Measurements from ENCODE around the gene ZNF507.
A peak's percentile ranks its signal among the peaks of the same experiment; 100 is the strongest.

Gene ZNF507

GRCh38 chr19:32343550-32344262 is 1.7 kb upstream of the ZNF507 start:
- H3K9ac ChIP-seq (ENCODE audit: low read depth, low read length) = no peak overlapping the region
- H3K36me3 ChIP-seq (ENCODE audit: control insufficient read depth, insufficient read depth, low read length) = no peaks in the 10 kb centered on the region
- H3K4me1 ChIP-seq (ENCODE audit: control insufficient read depth, insufficient read depth, low read length) = no peaks in the 10 kb centered on the region
- H3K27me3 ChIP-seq (ENCODE audit: control insufficient read depth, insufficient read depth, low read length) = no peaks in the 10 kb centered on the region
- H3K4me3 ChIP-seq (ENCODE audit: low read depth, low read length) = no peak overlapping the region
- no peaks in the 10 kb centered on the region for H3K9me3 ChIP-seq (ENCODE audit: control insufficient read depth, insufficient read depth, low read length)

- Histone ChIP-seq H3K36me3 (ENCODE audit: control insufficient read depth, insufficient read depth, low read length) (no peaks in the 10 kb centered on the region), H3K4me3 (ENCODE audit: low read depth, low read length) (peak overlapping the region; percentile 58), H3K9me3 (ENCODE audit: control insufficient read depth, insufficient read depth, low read length) (no peaks in the 10 kb centered on the region), H3K4me1 (ENCODE audit: control insufficient read depth, insufficient read depth, low read length) (no peaks in the 10 kb centered on the region), H3K9ac (ENCODE audit: low read depth, low read length) (no peak overlapping the region), H3K27me3 (ENCODE audit: control insufficient read depth, insufficient read depth, low read length) (no peaks in the 10 kb centered on the region)
These were observed 1.5 kb downstream of the ZNF507 start for GRCh38 chr19:32346901-32347300.

- no peaks in the 10 kb centered on the region for H3K4me1 ChIP-seq (ENCODE audit: control insufficient read depth, insufficient read depth, low read length)
These were observed 2.2 kb downstream of the ZNF507 start for GRCh38 chr19:32347573-32347972.

GRCh38 chr19:32349051-32349450 is 3.6 kb downstream of the ZNF507 start:
- no peaks in the 10 kb centered on the region for H3K4me1 ChIP-seq (ENCODE audit: control insufficient read depth, insufficient read depth, low read length)
- H3K27me3 ChIP-seq (ENCODE audit: control insufficient read depth, insufficient read depth, low read length) = no peaks in the 10 kb centered on the region
- H3K36me3 ChIP-seq (ENCODE audit: control insufficient read depth, insufficient read depth, low read length) = peaks cover 12% of the 10 kb centered on the region

More at GRCh38 chr19:32347573-32347972, 2.2 kb downstream of the ZNF507 start:
- Histone ChIP-seq H3K36me3 (ENCODE audit: control insufficient read depth, insufficient read depth, low read length) (no peaks in the 10 kb centered on the region), H3K4me3 (ENCODE audit: low read depth, low read length) (no peak overlapping the region), H3K9me3 (ENCODE audit: control insufficient read depth, insufficient read depth, low read length) (no peaks in the 10 kb centered on the region), H3K27me3 (ENCODE audit: control insufficient read depth, insufficient read depth, low read length) (no peaks in the 10 kb centered on the region), H3K9ac (ENCODE audit: low read depth, low read length) (no peak overlapping the region)

GRCh38 chr19:32349724-32350470 is 4.5 kb downstream of the ZNF507 start:
- no peak overlapping the region for H3K9ac ChIP-seq (ENCODE audit: low read depth, low read length)
- H3K4me3 ChIP-seq (ENCODE audit: low read depth, low read length) = no peak overlapping the region
- H3K27me3 ChIP-seq (ENCODE audit: control insufficient read depth, insufficient read depth, low read length) = no peaks in the 10 kb centered on the region
- peaks cover 19% of the 10 kb centered on the region for H3K36me3 ChIP-seq (ENCODE audit: control insufficient read depth, insufficient read depth, low read length)
- H3K9me3 ChIP-seq (ENCODE audit: control insufficient read depth, insufficient read depth, low read length) = no peaks in the 10 kb centered on the region
- H3K4me1 ChIP-seq (ENCODE audit: control insufficient read depth, insufficient read depth, low read length) = no peaks in the 10 kb centered on the region

More at GRCh38 chr19:32349051-32349450, 3.6 kb downstream of the ZNF507 start:
- H3K9ac ChIP-seq (ENCODE audit: low read depth, low read length) = no peak overlapping the region
- no peaks in the 10 kb centered on the region for H3K9me3 ChIP-seq (ENCODE audit: control insufficient read depth, insufficient read depth, low read length)
- H3K4me3 ChIP-seq (ENCODE audit: low read depth, low read length) = no peak overlapping the region

GRCh38 chr19:32350471-32350865 is 5.1 kb downstream of the ZNF507 start:
- Histone ChIP-seq H3K36me3 (ENCODE audit: control insufficient read depth, insufficient read depth, low read length) (peaks cover 20% of the 10 kb centered on the region), H3K9ac (ENCODE audit: low read depth, low read length) (no peak overlapping the region), H3K4me3 (ENCODE audit: low read depth, low read length) (no peak overlapping the region), H3K9me3 (ENCODE audit: control insufficient read depth, insufficient read depth, low read length) (no peaks in the 10 kb centered on the region), H3K4me1 (ENCODE audit: control insufficient read depth, insufficient read depth, low read length) (no peaks in the 10 kb centered on the region), H3K27me3 (ENCODE audit: control insufficient read depth, insufficient read depth, low read length) (no peaks in the 10 kb centered on the region)

- Histone ChIP-seq H3K27me3 (ENCODE audit: control insufficient read depth, insufficient read depth, low read length) (no peaks in the 10 kb centered on the region), H3K36me3 (ENCODE audit: control insufficient read depth, insufficient read depth, low read length) (peaks cover 20% of the 10 kb centered on the region), H3K4me3 (ENCODE audit: low read depth, low read length) (no peak overlapping the region), H3K9ac (ENCODE audit: low read depth, low read length) (no peak overlapping the region), H3K9me3 (ENCODE audit: control insufficient read depth, insufficient read depth, low read length) (no peaks in the 10 kb centered on the region), H3K4me1 (ENCODE audit: control insufficient read depth, insufficient read depth, low read length) (no peaks in the 10 kb centered on the region)
These were observed 5.6 kb downstream of the ZNF507 start for GRCh38 chr19:32350987-32351348.

- H3K9me3 ChIP-seq (ENCODE audit: control insufficient read depth, insufficient read depth, low read length) = no peaks in the 10 kb centered on the region
- H3K4me3 ChIP-seq (ENCODE audit: low read depth, low read length) = no peak overlapping the region
- H3K27me3 ChIP-seq (ENCODE audit: control insufficient read depth, insufficient read depth, low read length) = no peaks in the 10 kb centered on the region
- H3K4me1 ChIP-seq (ENCODE audit: control insufficient read depth, insufficient read depth, low read length) = no peaks in the 10 kb centered on the region
- H3K9ac ChIP-seq (ENCODE audit: low read depth, low read length) = no peak overlapping the region
- peaks cover 26% of the 10 kb centered on the region for H3K36me3 ChIP-seq (ENCODE audit: control insufficient read depth, insufficient read depth, low read length)
These were observed 6.8 kb downstream of the ZNF507 start for GRCh38 chr19:32352241-32352630.

- Histone ChIP-seq H3K9me3 (ENCODE audit: control insufficient read depth, insufficient read depth, low read length) (no peaks in the 10 kb centered on the region), H3K4me1 (ENCODE audit: control insufficient read depth, insufficient read depth, low read length) (no peaks in the 10 kb centered on the region), H3K27me3 (ENCODE audit: control insufficient read depth, insufficient read depth, low read length) (no peaks in the 10 kb centered on the region), H3K36me3 (ENCODE audit: control insufficient read depth, insufficient read depth, low read length) (peaks cover 31% of the 10 kb centered on the region), H3K9ac (ENCODE audit: low read depth, low read length) (no peak overlapping the region), H3K4me3 (ENCODE audit: low read depth, low read length) (no peak overlapping the region)
These were observed 8.9 kb downstream of the ZNF507 start for GRCh38 chr19:32354345-32354744.

- no peaks in the 10 kb centered on the region for H3K27me3 ChIP-seq (ENCODE audit: control insufficient read depth, insufficient read depth, low read length)
- H3K9ac ChIP-seq (ENCODE audit: low read depth, low read length) = no peak overlapping the region
- no peak overlapping the region for H3K4me3 ChIP-seq (ENCODE audit: low read depth, low read length)
- H3K36me3 ChIP-seq (ENCODE audit: control insufficient read depth, insufficient read depth, low read length) = peaks cover 31% of the 10 kb centered on the region
- no peaks in the 10 kb centered on the region for H3K4me1 ChIP-seq (ENCODE audit: control insufficient read depth, insufficient read depth, low read length)
- no peaks in the 10 kb centered on the region for H3K9me3 ChIP-seq (ENCODE audit: control insufficient read depth, insufficient read depth, low read length)
These were observed 9.9 kb downstream of the ZNF507 start for GRCh38 chr19:32355309-32355708.

GRCh38 chr19:32357720-32358119 is 12.3 kb downstream of the ZNF507 start:
- Histone ChIP-seq H3K36me3 (ENCODE audit: control insufficient read depth, insufficient read depth, low read length) (peaks cover 31% of the 10 kb centered on the region), H3K9ac (ENCODE audit: low read depth, low read length) (no peak overlapping the region), H3K27me3 (ENCODE audit: control insufficient read depth, insufficient read depth, low read length) (no peaks in the 10 kb centered on the region)

GRCh38 chr19:32358321-32358720 is 12.9 kb downstream of the ZNF507 start:
- Histone ChIP-seq H3K36me3 (ENCODE audit: control insufficient read depth, insufficient read depth, low read length) (peaks cover 26% of the 10 kb centered on the region), H3K4me1 (ENCODE audit: control insufficient read depth, insufficient read depth, low read length) (no peaks in the 10 kb centered on the region), H3K9me3 (ENCODE audit: control insufficient read depth, insufficient read depth, low read length) (no peaks in the 10 kb centered on the region), H3K27me3 (ENCODE audit: control insufficient read depth, insufficient read depth, low read length) (no peaks in the 10 kb centered on the region), H3K4me3 (ENCODE audit: low read depth, low read length) (no peak overlapping the region), H3K9ac (ENCODE audit: low read depth, low read length) (no peak overlapping the region)

More at GRCh38 chr19:32357720-32358119, 12.3 kb downstream of the ZNF507 start:
- H3K4me1 ChIP-seq (ENCODE audit: control insufficient read depth, insufficient read depth, low read length) = no peaks in the 10 kb centered on the region
- no peak overlapping the region for H3K4me3 ChIP-seq (ENCODE audit: low read depth, low read length)
- H3K9me3 ChIP-seq (ENCODE audit: control insufficient read depth, insufficient read depth, low read length) = no peaks in the 10 kb centered on the region

Measured in iPS-15b (cell line).